VCaP (cell line): ENCODE data around the gene HAP1.

Source experiments
- H3K27ac ChIP-seq: fragments of 450-650 bp; 2 replicates; pipeline ENCODE4 v1.5.1; 2017
- TF ChIP-seq, protein P1 (sequence below): fragments of 450-650 bp; conservative IDR thresholded peaks from 2 replicates; pipeline ENCODE4 v1.5.1; 2017; ENCODE audit warnings: mild to moderate bottlenecking, moderate library complexity

HAP1 gene, protein sequence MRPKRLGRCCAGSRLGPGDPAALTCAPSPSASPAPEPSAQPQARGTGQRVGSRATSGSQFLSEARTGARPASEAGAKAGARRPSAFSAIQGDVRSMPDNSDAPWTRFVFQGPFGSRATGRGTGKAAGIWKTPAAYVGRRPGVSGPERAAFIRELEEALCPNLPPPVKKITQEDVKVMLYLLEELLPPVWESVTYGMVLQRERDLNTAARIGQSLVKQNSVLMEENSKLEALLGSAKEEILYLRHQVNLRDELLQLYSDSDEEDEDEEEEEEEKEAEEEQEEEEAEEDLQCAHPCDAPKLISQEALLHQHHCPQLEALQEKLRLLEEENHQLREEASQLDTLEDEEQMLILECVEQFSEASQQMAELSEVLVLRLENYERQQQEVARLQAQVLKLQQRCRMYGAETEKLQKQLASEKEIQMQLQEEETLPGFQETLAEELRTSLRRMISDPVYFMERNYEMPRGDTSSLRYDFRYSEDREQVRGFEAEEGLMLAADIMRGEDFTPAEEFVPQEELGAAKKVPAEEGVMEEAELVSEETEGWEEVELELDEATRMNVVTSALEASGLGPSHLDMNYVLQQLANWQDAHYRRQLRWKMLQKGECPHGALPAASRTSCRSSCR

DNA sequence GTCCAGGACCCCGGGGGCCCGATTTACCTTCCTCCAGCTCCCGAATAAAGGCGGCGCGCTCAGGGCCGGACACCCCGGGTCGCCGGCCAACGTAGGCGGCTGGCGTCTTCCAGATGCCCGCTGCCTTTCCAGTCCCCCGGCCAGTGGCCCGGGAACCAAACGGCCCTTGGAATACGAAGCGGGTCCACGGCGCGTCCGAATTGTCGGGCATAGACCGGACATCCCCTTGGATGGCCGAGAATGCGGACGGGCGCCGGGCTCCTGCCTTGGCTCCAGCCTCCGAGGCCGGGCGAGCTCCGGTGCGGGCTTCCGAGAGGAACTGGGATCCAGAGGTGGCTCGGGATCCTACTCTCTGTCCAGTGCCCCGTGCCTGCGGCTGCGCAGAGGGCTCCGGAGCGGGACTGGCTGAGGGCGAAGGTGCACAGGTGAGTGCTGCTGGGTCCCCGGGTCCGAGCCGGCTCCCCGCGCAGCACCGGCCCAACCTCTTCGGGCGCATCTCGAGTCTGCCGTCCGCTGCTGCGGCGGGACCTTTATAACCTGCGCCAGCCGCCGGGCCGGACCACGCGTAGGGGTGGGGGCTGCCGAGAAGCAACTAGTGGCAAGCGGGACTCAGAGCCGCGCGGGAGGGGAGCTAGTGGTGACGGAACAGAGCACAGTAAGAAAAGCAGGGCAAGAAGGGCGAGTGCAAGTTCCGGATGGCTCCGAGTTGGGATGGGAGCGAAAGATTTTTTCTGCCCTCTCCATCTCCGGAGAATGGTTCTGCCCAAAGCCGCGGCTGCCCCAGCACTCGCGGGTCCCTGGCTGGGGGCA lies at the start of gene HAP1:
Gene HAP1, minus strand, starts transcription at position 505 of the 810 bp plus-strand sequence. Its CDS starts 9 bp downstream, at position 496.
- H3K27ac ChIP-seq: peak within 1 kb of the TSS; percentile 51; the same call in 1 of the 2 replicates
- TF ChIP-seq, protein P1, sequence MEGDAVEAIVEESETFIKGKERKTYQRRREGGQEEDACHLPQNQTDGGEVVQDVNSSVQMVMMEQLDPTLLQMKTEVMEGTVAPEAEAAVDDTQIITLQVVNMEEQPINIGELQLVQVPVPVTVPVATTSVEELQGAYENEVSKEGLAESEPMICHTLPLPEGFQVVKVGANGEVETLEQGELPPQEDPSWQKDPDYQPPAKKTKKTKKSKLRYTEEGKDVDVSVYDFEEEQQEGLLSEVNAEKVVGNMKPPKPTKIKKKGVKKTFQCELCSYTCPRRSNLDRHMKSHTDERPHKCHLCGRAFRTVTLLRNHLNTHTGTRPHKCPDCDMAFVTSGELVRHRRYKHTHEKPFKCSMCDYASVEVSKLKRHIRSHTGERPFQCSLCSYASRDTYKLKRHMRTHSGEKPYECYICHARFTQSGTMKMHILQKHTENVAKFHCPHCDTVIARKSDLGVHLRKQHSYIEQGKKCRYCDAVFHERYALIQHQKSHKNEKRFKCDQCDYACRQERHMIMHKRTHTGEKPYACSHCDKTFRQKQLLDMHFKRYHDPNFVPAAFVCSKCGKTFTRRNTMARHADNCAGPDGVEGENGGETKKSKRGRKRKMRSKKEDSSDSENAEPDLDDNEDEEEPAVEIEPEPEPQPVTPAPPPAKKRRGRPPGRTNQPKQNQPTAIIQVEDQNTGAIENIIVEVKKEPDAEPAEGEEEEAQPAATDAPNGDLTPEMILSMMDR: no peak

DNA sequence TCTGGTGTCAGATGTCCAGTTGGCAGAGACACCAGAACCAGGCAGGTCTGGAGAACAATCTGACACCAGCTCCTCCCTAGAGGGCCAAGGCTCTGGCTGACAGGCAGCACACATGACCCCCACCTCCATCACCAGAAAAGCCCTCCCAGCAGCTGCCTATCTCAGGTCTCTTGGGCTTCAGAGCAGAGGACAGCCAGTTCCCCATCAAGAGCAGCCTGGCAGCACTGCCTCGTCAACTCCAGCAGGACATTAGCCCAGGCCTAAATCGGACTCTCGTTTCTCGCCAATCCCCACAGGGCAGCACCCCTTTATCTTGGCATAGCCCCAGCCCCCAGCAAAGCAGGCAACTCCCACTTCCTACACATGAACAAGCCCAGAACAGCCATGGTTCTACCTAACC lies 47.7 kb upstream of the HAP1 start:
- TF ChIP-seq, protein P1: no peak
- peak overlapping the region; percentile 83; the same call in 1 of the 2 replicates for H3K27ac ChIP-seq

DNA sequence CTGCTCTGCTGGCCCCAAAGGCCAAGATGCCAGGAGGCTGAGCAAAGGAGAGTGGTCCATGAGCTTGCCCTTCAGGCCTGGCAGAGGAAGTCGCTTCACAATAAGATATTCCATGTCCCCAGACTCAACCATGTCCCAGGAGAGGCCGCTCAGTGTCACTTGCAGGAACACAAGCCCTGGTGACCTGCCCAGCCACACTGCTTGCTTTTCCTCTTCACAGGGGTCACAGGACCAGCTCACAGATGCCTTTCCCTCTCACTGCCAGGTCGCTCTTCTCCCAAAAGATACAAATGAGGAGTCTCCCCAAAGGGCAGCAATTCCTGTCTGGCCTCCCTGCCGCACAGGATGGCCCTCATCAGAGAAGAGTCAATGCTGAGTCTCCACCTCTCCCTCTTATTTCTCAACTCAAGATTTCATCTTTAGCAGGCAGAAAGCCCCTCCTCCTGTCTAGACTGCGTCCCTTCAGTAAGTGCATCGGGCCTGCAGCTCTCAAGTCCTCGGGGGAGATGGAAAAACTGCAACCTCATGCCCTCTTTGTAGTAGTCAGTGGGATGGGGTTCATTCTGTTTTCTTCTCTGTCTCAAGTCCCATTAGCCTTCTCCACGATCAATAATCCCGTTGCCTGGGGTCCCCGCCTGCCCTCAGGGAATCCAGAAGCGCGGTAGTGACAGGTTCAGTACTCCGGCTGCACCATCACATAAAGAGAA lies 47.1 kb upstream of the HAP1 start:
- peak overlapping the region; percentile 83; the same call in 1 of the 2 replicates for H3K27ac ChIP-seq
- TF ChIP-seq, protein P1: no peak

DNA sequence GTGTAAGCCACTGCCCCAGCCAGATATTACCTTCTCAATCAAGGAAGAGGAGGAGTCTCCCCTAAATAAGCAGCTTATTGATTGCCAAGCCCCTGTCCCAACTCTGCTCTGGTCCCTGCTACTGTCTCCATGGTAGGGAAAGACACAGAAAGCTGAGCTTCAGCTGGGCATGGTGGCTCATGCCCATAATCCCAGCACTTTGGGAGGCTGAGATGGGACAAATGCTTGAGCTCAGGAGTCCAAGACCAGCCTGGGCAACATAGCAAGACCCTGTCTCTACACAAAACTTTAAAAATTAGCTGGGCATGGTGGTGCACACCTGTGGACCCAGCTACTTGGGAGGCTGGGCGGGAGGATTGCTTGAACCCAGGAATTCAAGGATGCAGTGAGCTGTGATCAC lies 45.5 kb upstream of the HAP1 start:
- TF ChIP-seq, protein P1: no peak
- H3K27ac ChIP-seq: peak overlapping the region; percentile 89

DNA sequence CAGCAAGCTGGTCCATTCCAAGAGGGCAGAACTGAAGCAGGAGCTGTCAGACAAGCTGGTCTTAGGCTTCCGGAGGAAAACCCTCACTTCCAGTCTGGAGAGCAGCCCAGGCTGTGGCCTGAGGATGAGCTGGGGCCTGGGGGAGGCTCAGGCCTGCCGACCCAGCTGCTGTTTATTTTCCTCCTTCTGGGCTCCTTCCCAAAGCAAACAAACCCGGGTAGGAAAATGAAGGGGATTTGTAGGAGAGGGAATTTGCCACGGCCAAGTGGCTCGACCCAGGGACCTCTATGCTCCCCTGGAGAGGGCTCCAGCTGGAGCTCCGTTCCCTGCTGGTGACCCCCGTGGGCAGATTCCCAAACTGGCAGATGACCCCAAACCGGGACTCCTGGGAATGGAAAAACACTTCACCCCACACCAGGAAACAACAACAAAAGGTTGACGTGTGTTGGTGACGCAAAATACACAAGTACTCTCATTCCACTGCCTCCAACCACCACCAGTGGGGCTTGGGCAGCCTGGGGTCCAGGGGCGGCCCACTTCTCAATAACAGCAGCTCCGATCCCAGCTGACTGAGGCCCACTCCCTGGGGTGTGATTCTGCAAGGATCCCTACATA lies 43.2 kb upstream of the HAP1 start:
- peak overlapping the region; percentile 89 for H3K27ac ChIP-seq
- TF ChIP-seq, protein P1: no peak

DNA sequence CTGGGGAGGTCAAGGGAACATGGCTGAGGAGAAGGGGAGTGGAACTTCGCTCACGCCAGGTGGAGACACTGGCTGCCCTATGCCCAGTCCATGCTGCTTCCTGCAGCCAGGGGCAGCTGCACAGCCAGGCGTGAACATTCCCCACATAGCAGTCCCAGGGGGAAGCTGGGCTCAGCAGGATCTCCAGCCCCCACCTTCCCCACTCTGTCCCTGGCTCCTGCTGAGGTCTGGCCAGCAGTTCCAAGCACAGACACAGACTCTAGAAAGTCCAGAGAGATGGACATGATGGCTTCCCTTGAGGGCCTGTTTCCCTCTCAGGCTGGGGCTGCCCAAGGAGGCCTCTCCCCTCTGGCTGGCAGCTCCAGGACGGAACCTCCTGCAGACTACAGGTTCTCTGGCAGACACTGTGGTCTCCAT lies 42.7 kb upstream of the HAP1 start:
- TF ChIP-seq, protein P1: no peak
- peak overlapping the region; percentile 89 for H3K27ac ChIP-seq

DNA sequence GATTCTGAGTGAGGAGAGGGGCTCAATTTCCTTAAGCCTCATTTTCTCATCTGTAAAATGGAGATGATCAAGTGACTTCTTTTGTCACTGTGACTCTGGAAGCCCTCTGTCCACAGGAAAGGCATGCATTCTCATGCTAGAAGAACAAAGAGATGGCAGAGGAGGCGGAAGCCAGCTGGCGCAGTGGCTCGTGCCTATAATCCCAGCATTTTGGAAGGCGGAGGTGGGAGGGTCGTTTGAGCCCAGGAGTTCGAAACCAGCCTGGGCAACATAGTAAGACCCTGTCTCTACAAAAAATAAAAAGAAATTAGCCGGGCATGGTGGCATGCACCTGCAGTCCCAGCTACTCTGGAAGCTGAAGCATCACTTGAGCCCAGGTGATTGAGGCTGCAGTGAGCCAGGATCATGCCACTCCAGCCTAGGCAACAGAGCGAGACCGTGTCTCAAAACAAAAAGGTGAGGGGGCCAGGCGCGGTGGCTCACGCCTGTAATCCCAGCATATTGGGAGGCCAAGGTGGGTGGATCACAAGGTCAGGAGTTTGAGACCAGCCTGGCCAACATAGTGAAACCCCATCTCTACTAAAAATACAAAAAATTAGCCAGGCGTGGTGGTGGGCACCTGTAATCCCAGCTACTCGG lies 41.9 kb upstream of the HAP1 start:
- peak overlapping the region; percentile 89 for H3K27ac ChIP-seq
